ENCODE measurements around the gene RASA3. TPM values are rescaled to one million over a fixed set of nuclear protein-coding genes. Genes with fewer than 3 reads are reported as not detected.

RASA3 gene
- total and polyA plus RNA-seq, 10 of the 15 experiments (the other 5 are each of a cell fraction or from before 2014, with no cell fraction given), result 0.79 to 33.9 (median 17.6) TPM

GRCh38 chr13:114022876-114023275 lies 109.5 kb downstream of the RASA3 start:
- RAD21 ChIA-PET (ENCODE audit: unreplicated experiment), result no interaction called here
- in situ Hi-C loops (cut with MboI) (no loop called here), intact Hi-C loops (cut with micrococcal nuclease; ENCODE audit: unreplicated experiment) (no loop called here)
- no peak for DNase-seq (ENCODE audit: low read depth, low spot score)
- H3K27ac ChIP-seq (ENCODE audit: control insufficient read depth, insufficient read depth), result no peak overlapping the region
- no peaks in the 10 kb centered on the region for H3K79me2 ChIP-seq (ENCODE audit: control insufficient read depth, insufficient read depth, low read length)
- CTCF ChIA-PET, result no interaction called here
- no peak overlapping the region for H3K4me2 ChIP-seq (ENCODE audit: control insufficient read depth, insufficient read depth)
- no peak overlapping the region for H3K9ac ChIP-seq (ENCODE audit: control insufficient read depth, insufficient read depth, low read length)
- peaks cover 8 to 38% of the 10 kb centered on the region in 2 experiments for H3K36me3 ChIP-seq (ENCODE audit: control insufficient read depth in 2 of 2, insufficient read depth in 2 of 2, low read length in 1 of 2)
- no peak for FAIRE-seq
- POLR2A ChIA-PET, result interaction anchor here (1.1 kb wide), 1 partner anchor 314 kb away, joined by 3 read pairs; no protein-coding TSS in a partner anchor
- peaks cover 37% of the 10 kb centered on the region for H3K4me1 ChIP-seq (ENCODE audit: control insufficient read depth, insufficient read depth, low read length)
- WGBS (ENCODE audit: insufficient coverage, insufficient replicate concordance, low lambda C conversion rate, missing lambda C conversion rate), result 88% methylated on average over 12 of the region's 12 CpGs
- no peaks in the 10 kb centered on the region for H3K27me3 ChIP-seq (replicated peaks in 1 of 2; ENCODE audit: control insufficient read depth in 2 of 2, insufficient read depth in 2 of 2, low read length in 1 of 2)
- H2AFZ ChIP-seq (ENCODE audit: control insufficient read depth, low read depth, low read length), result no peak overlapping the region
- SMC1A ChIA-PET (ENCODE audit: uncharacterized antibody, unreplicated experiment), result no interaction called here
- no peak overlapping the region for H3K4me3 ChIP-seq
- BruUV-seq (replicated peaks), result no TSS peak
- H3K9me3 ChIP-seq (replicated peaks; ENCODE audit: control insufficient read depth, insufficient read depth, low read length), result no peaks in the 10 kb centered on the region
- no peak for ATAC-seq
- no peaks in the 10 kb centered on the region for H4K20me1 ChIP-seq (ENCODE audit: control insufficient read depth, insufficient read depth)
- TF ChIP-seq SUPT20H (IDR thresholded peaks at IDR 0.05; ENCODE audit: borderline replicate concordance, control insufficient read depth, low read depth, low read length) (no peak), PML (IDR thresholded peaks at IDR 0.05; ENCODE audit: low read length) (no peak), STAT3 (IDR thresholded peaks at IDR 0.05; ENCODE audit: low read depth, low read length) (no peak), BCLAF1 (IDR thresholded peaks at IDR 0.05) (no peak), MTA3 (IDR thresholded peaks at IDR 0.05; ENCODE audit: borderline replicate concordance, low read length) (no peak), ZZZ3 (IDR thresholded peaks at IDR 0.05; ENCODE audit: control insufficient read depth, insufficient read length, low read depth) (no peak), EZH2 (IDR thresholded peaks at IDR 0.05; ENCODE audit: borderline replicate concordance, control insufficient read depth, low read depth, low read length) (no peak), RAD21 (IDR thresholded peaks at IDR 0.05; ENCODE audit: insufficient read depth, low read depth, low read length) (no peak), SMC3 (IDR thresholded peaks at IDR 0.05; ENCODE audit: borderline replicate concordance, low read length) (no peak), NBN (IDR thresholded peaks at IDR 0.05) (no peak), ATF2 (IDR thresholded peaks at IDR 0.05; ENCODE audit: low read length) (no peak), RUNX3 (IDR thresholded peaks at IDR 0.05; ENCODE audit: low read length) (no peak), MLLT1 (IDR thresholded peaks at IDR 0.05) (no peak), SIN3A (IDR thresholded peaks at IDR 0.05; ENCODE audit: low read depth, low read length) (no peak), YY1 (IDR thresholded peaks at IDR 0.05; ENCODE audit: low read depth, low read length) (no peak), SP1 (IDR thresholded peaks at IDR 0.05; ENCODE audit: low read depth, low read length) (no peak), RELA (IDR thresholded peaks at IDR 0.05; ENCODE audit: borderline replicate concordance, partially characterized antibody) (no peak), ZNF217 (IDR thresholded peaks at IDR 0.05) (no peak), USF2 (IDR thresholded peaks at IDR 0.05; ENCODE audit: borderline replicate concordance, low read depth, low read length) (no peak), TBL1XR1 (IDR thresholded peaks at IDR 0.05; ENCODE audit: low read depth, low read length) (no peak)

Data from GM12878 (cell line).